ENCODE results near the gene PCCA.
"Not testable (repeated sequence)": the region's sequence is repeated elsewhere in the genome, so short reads cannot be mapped to it uniquely, and the experiment has no call there.

The PCCA gene

GRCh38 chr13:100160450-100160849 is 71.6 kb downstream of the PCCA start (continued):
- TF ChIP-seq POU6F1 (CRISPR knock-in tag; IDR thresholded peaks at IDR 0.05; ENCODE audit: borderline replicate concordance, low read depth) = no peak

DNA sequence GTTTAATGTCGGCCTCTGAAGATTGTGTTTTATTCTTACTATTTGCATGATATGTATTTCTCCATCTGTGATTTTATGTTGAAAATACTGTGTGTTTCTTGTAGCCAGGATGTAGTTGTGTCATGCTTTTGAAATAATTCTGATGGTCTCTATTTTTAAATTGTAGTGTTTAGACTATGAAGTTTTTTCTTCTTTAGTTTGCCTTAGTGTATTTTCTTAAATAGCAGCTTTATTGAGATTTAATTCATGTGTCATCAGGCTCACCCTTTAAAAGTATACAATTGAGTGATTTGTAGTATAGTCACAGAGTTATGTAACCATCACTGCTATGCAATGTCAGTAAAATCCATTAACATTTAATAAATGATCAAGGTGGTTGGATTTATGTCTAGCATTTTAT is 74.5 kb downstream of the PCCA start:
- ATAC-seq = no peak
- TF ChIP-seq CSDC2 (CRISPR knock-in tag; IDR thresholded peaks at IDR 0.05) = no peak
- no peak for TF ChIP-seq PPARA (CRISPR knock-in tag; IDR thresholded peaks at IDR 0.05; ENCODE audit: borderline replicate concordance)

DNA sequence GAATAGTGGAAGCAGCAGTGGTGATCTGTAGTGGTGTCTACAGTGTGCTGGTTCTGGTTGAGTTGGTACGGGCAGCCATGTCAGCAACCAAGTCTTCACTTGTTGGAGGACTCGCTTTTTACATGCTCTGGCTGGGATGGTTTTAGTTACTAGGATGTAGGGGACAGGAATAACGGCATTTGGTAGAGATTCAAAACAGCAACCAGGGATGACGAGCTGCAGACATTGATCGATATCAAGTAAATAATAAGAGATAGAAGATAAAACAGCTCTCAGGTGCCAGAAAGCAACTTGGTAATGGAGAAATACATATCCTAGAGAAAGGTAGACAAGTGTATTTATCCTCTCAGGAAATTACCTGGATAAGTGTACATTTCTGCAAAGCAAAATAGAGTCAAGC is 84.3 kb downstream of the PCCA start:
- no peak for TF ChIP-seq ZFP30 (CRISPR knock-in tag; IDR thresholded peaks at IDR 0.05)
- TF ChIP-seq ZNF565 (CRISPR knock-in tag; conservative IDR thresholded peaks at IDR 0.05; ENCODE audit: low read depth) = no peak
- TF ChIP-seq, protein P1, sequence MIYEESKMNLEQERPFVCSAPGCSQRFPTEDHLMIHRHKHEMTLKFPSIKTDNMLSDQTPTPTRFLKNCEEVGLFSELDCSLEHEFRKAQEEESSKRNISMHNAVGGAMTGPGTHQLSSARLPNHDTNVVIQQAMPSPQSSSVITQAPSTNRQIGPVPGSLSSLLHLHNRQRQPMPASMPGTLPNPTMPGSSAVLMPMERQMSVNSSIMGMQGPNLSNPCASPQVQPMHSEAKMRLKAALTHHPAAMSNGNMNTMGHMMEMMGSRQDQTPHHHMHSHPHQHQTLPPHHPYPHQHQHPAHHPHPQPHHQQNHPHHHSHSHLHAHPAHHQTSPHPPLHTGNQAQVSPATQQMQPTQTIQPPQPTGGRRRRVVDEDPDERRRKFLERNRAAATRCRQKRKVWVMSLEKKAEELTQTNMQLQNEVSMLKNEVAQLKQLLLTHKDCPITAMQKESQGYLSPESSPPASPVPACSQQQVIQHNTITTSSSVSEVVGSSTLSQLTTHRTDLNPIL (CRISPR knock-in tag; IDR thresholded peaks at IDR 0.05; ENCODE audit: low read depth) = no peak
- no peak for TF ChIP-seq ARNTL (CRISPR knock-in tag; IDR thresholded peaks at IDR 0.05; ENCODE audit: borderline replicate concordance, low read depth)
- no peak for TF ChIP-seq RARB (CRISPR knock-in tag; IDR thresholded peaks at IDR 0.05)
- TF ChIP-seq ZFP3 (CRISPR knock-in tag; IDR thresholded peaks at IDR 0.05) = no peak
- TF ChIP-seq PATZ1 (CRISPR knock-in tag; IDR thresholded peaks at IDR 0.05; ENCODE audit: borderline replicate concordance) = no peak
- TF ChIP-seq SNAI2 (CRISPR knock-in tag; IDR thresholded peaks at IDR 0.05) = no peak
- TF ChIP-seq GLIS3 (CRISPR knock-in tag; IDR thresholded peaks at IDR 0.05) = no peak
- no peak for TF ChIP-seq POU6F1 (CRISPR knock-in tag; IDR thresholded peaks at IDR 0.05; ENCODE audit: borderline replicate concordance, low read depth)
- no peak for TF ChIP-seq OSR1 (CRISPR knock-in tag; IDR thresholded peaks at IDR 0.05)
- no peak for TF ChIP-seq PPARA (CRISPR knock-in tag; IDR thresholded peaks at IDR 0.05; ENCODE audit: borderline replicate concordance)
- ATAC-seq = no peak

- ATAC-seq = not testable (repeated sequence)
Measured at GRCh38 chr13:100174455-100174854, 85.6 kb downstream of the PCCA start.

- no peak for TF ChIP-seq ZC3H10 (CRISPR knock-in tag; IDR thresholded peaks at IDR 0.05)
- no peak for ATAC-seq
Measured at GRCh38 chr13:100175078-100175802, 86.3 kb downstream of the PCCA start.

DNA sequence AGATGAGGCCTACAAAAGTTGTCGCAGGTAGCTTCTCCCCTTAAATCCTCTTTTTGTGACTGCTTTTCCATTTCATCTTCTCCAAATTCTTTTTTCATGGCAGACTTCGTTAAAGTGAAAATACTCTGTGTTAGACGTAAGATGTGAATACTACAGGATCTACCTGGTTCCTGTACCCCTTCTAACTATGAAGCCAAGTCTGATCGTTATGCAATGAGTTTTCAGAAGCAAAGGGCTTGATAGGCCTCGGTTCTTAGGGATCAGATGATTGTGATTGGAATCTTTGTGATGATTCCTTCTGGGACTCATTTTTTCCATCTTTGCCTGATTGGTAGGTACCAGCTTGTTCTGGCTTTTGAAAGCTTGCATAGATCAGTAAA is 86.9 kb downstream of the PCCA start:
- no peak for TF ChIP-seq CSRNP3 (CRISPR knock-in tag; IDR thresholded peaks at IDR 0.05)
- TF ChIP-seq OSR1 (CRISPR knock-in tag; IDR thresholded peaks at IDR 0.05) = no peak
- TF ChIP-seq GLIS3 (CRISPR knock-in tag; IDR thresholded peaks at IDR 0.05) = no peak
- no peak for TF ChIP-seq ARNTL (CRISPR knock-in tag; IDR thresholded peaks at IDR 0.05; ENCODE audit: borderline replicate concordance, low read depth)
- no peak for TF ChIP-seq TCF4 (CRISPR knock-in tag; IDR thresholded peaks at IDR 0.05; ENCODE audit: borderline replicate concordance)
- no peak for TF ChIP-seq ZNF8 (CRISPR knock-in tag; IDR thresholded peaks at IDR 0.05)
- no peak for TF ChIP-seq ZC3H10 (CRISPR knock-in tag; IDR thresholded peaks at IDR 0.05)
- no peak for TF ChIP-seq CSDC2 (CRISPR knock-in tag; IDR thresholded peaks at IDR 0.05)
- TF ChIP-seq PPARA (CRISPR knock-in tag; IDR thresholded peaks at IDR 0.05; ENCODE audit: borderline replicate concordance) = no peak
- no peak for TF ChIP-seq ZNF70 (CRISPR knock-in tag; IDR thresholded peaks at IDR 0.05)
- TF ChIP-seq PATZ1 (CRISPR knock-in tag; IDR thresholded peaks at IDR 0.05; ENCODE audit: borderline replicate concordance) = no peak
- TF ChIP-seq ZFP30 (CRISPR knock-in tag; IDR thresholded peaks at IDR 0.05) = no peak
- no peak for TF ChIP-seq POU6F1 (CRISPR knock-in tag; IDR thresholded peaks at IDR 0.05; ENCODE audit: borderline replicate concordance, low read depth)
- no peak for TF ChIP-seq SNAI2 (CRISPR knock-in tag; IDR thresholded peaks at IDR 0.05)
- no peak for ATAC-seq

All from SK-N-SH treated with all-trans-retinoic acid at 6 μM for 48 hours (cell line).